CD14-positive monocyte (primary cell): ENCODE results near the gene AIFM3. TPM values are rescaled to one million over a fixed set of nuclear protein-coding genes. Genes with fewer than 3 reads are reported as not detected.

Experiments used
- DNase-seq, 3 donors: peaks; one replicate each; pipeline ENCODE4 v3.0.0-alpha.2; 2011 to 2022
- H2AFZ ChIP-seq: 2 replicates; pipeline ENCODE4 v1.6.0; 2012; ENCODE audit warnings: mild to moderate bottlenecking, low read depth, low read length, inconsistent platforms; ENCODE audit not compliant: insufficient read depth, poor library complexity, severe bottlenecking
- H3K27ac ChIP-seq, 2 donors: 1 replicate in 1 of 2; 2 replicates in 1 of 2; pipeline ENCODE4 v1.5.1; 2012 to 2013; ENCODE audit warnings: low read length in 2 of 2, control low read depth in 1 of 2, inconsistent platforms in 1 of 2, low read depth in 1 of 2, mild to moderate bottlenecking in 1 of 2
- H3K27me3 ChIP-seq, 2 donors: one replicate each; pipeline versions ENCODE4 v1.6.0 to v1.6.1; 2011 to 2013; ENCODE audit warnings: low read length in 2 of 2; ENCODE audit not compliant: control insufficient read depth in 2 of 2, insufficient read depth in 2 of 2
- H3K36me3 ChIP-seq, 2 donors: replicated peaks in 1 of 2; 1 replicate in 1 of 2; 2 replicates in 1 of 2; pipeline versions ENCODE4 v1.5.1 to v1.6.1; 2012 to 2013; ENCODE audit warnings: low read length in 2 of 2, control low read depth in 1 of 2, inconsistent platforms in 1 of 2, mild to moderate bottlenecking in 1 of 2; ENCODE audit not compliant: insufficient read depth in 2 of 2, control insufficient read depth in 1 of 2
- H3K4me1 ChIP-seq, 2 donors: 1 replicate in 1 of 2; 2 replicates in 1 of 2; pipeline versions ENCODE4 v1.5.1 to v1.6.1; 2012 to 2013; ENCODE audit warnings: low read length in 2 of 2, control low read depth in 1 of 2, inconsistent platforms in 1 of 2, mild to moderate bottlenecking in 1 of 2, moderate library complexity in 1 of 2; ENCODE audit not compliant: insufficient read depth in 2 of 2, control insufficient read depth in 1 of 2
- H3K4me2 ChIP-seq: replicated peaks from 2 replicates; pipeline ENCODE3; 2012; ENCODE audit warnings: low read length, moderate library complexity, mild to moderate bottlenecking; ENCODE audit not compliant: poor library complexity, severe bottlenecking; ENCODE audit errors: extremely low read depth
- H3K4me3 ChIP-seq, 3 experiments: fragments of 200-600 bp in 1 of 3; sonication (generic) in 1 of 3; replicated peaks in 1 of 3; 1 replicate in 2 of 3; 2 replicates in 1 of 3; pipeline ENCODE4 v1.5.1; 2011 to 2013; ENCODE audit warnings: low read length in 3 of 3, mild to moderate bottlenecking in 3 of 3, control low read depth in 2 of 3, low read depth in 2 of 3, inconsistent platforms in 1 of 3, moderate library complexity in 1 of 3
- H3K79me2 ChIP-seq: 2 replicates; pipeline ENCODE4 v1.6.0; 2012; ENCODE audit warnings: mild to moderate bottlenecking, control low read depth, inconsistent platforms, low read length, moderate library complexity; ENCODE audit not compliant: insufficient read depth
- H3K9ac ChIP-seq: 2 replicates; pipeline ENCODE4 v1.6.0; 2017; ENCODE audit warnings: low read length, mild to moderate bottlenecking; ENCODE audit not compliant: insufficient read depth, poor library complexity, severe bottlenecking
- H3K9me3 ChIP-seq, 2 donors: replicated peaks in 1 of 2; 1 replicate in 1 of 2; 2 replicates in 1 of 2; pipeline versions ENCODE4 v1.5.1 to v1.6.1; 2012 to 2013; ENCODE audit warnings: low read length in 2 of 2, control low read depth in 1 of 2; ENCODE audit not compliant: control insufficient read depth in 1 of 2, insufficient read depth in 1 of 2
- H4K20me1 ChIP-seq: 2 replicates; pipeline ENCODE4 v1.6.0; 2012; ENCODE audit warnings: mild to moderate bottlenecking, low read length, control low read depth, moderate library complexity; ENCODE audit not compliant: insufficient read depth
- H3K27ac Mint-ChIP-seq, 7 donors: one replicate each; pipeline ENCODE4 v1.8.0; 2020; ENCODE audit warnings: mild to moderate bottlenecking in 7 of 7, mixed read lengths in 7 of 7, moderate library complexity in 6 of 7, inconsistent platforms in 2 of 7
- H3K27me3 Mint-ChIP-seq, 3 donors: one replicate each; pipeline ENCODE4 v1.8.0; 2021 to 2022; ENCODE audit warnings: low read depth in 3 of 3, mild to moderate bottlenecking in 3 of 3, mixed read lengths in 3 of 3, moderate library complexity in 3 of 3, inconsistent platforms in 1 of 3
- H3K36me3 Mint-ChIP-seq, 2 donors: one replicate each; pipeline ENCODE4 v1.8.0; 2020; ENCODE audit warnings: mixed read lengths in 2 of 2, inconsistent platforms in 1 of 2, mild to moderate bottlenecking in 1 of 2
- H3K4me1 Mint-ChIP-seq: one replicate; pipeline ENCODE4 v1.8.0; 2020; ENCODE audit warnings: mild to moderate bottlenecking, mixed read lengths
- H3K4me3 Mint-ChIP-seq, 2 donors: one replicate each; pipeline ENCODE4 v1.8.0; 2020; ENCODE audit warnings: mild to moderate bottlenecking in 2 of 2, mixed read lengths in 2 of 2, moderate library complexity in 1 of 2
- H3K9me3 Mint-ChIP-seq, 7 donors: one replicate each; pipeline ENCODE4 v1.8.0; 2020 to 2022; ENCODE audit warnings: mixed read lengths in 7 of 7, mild to moderate bottlenecking in 6 of 7, moderate library complexity in 6 of 7, inconsistent platforms in 2 of 7
- WGBS: methylation state at CpG from one replicate; pipeline ENCODE4 v1.1.5; 2013; ENCODE audit warnings: missing lambda C conversion rate; ENCODE audit not compliant: insufficient coverage; 5-methylcytosine and 5-hydroxymethylcytosine counted together
- intact Hi-C, 2 donors: fragments of 100-400 bp; cut with micrococcal nuclease; formaldehyde crosslinking; loops; one replicate each; pipeline versions ENCODE4 v1.15.0 to v1.15.1; 2023
- polyA minus RNA-seq: library from RNA; depleted of rRNA, polyadenylated mRNA; stranded (reverse); fragments of >200 nt; gene quantifications from 2 replicates; pipeline ENCODE4 v1.2.3, GENCODE V29; 2012
- polyA plus RNA-seq, 3 donors: library from polyadenylated mRNA; depleted of rRNA in 1 of 3; unstranded in 2 of 3; stranded (reverse) in 1 of 3; fragments of 300-500 nt in 2 of 3; fragments of >200 nt in 1 of 3; fragmentation: Illumina TruSeq in 2 of 3; gene quantifications; 1 replicate in 2 of 3; 2 replicates in 1 of 3; pipeline ENCODE4 v1.2.3, GENCODE V29; 2012 to 2021
- total RNA-seq, 12 experiments: library from RNA in 1 of 12; stranded (reverse) in 1 of 12; fragments of 120-200 nt in 1 of 12; gene quantifications; one replicate each; pipeline ENCODE4 v1.2.4 and lab custom pipeline; 2013 to 2026; ENCODE audit warnings: mixed read lengths in 6 of 12, inconsistent platforms in 1 of 12
- TF ChIP-seq, protein P1 (sequence below): fragments of 200-600 bp; IDR thresholded peaks from one replicate; pipeline ENCODE4 v1.8.0; 2022; ENCODE audit warnings: antibody characterized with exemption, mild to moderate bottlenecking

Gene AIFM3, protein sequence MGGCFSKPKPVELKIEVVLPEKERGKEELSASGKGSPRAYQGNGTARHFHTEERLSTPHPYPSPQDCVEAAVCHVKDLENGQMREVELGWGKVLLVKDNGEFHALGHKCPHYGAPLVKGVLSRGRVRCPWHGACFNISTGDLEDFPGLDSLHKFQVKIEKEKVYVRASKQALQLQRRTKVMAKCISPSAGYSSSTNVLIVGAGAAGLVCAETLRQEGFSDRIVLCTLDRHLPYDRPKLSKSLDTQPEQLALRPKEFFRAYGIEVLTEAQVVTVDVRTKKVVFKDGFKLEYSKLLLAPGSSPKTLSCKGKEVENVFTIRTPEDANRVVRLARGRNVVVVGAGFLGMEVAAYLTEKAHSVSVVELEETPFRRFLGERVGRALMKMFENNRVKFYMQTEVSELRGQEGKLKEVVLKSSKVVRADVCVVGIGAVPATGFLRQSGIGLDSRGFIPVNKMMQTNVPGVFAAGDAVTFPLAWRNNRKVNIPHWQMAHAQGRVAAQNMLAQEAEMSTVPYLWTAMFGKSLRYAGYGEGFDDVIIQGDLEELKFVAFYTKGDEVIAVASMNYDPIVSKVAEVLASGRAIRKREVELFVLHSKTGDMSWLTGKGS
- total RNA-seq (2013): 31.4 TPM
- polyA plus RNA-seq: 10 to 100 TPM in 1 of 3 donors, 1 to 10 TPM in 2; 2.1 to 40.9 (median 2.3) TPM
- 9.8 and 10.9 TPM in 2 replicates for polyA minus RNA-seq
- total RNA-seq (lab: John Stamatoyannopoulos, UW): 1.3 to 15.6 (median 9.7) reads per million in 11 experiments

DNA sequence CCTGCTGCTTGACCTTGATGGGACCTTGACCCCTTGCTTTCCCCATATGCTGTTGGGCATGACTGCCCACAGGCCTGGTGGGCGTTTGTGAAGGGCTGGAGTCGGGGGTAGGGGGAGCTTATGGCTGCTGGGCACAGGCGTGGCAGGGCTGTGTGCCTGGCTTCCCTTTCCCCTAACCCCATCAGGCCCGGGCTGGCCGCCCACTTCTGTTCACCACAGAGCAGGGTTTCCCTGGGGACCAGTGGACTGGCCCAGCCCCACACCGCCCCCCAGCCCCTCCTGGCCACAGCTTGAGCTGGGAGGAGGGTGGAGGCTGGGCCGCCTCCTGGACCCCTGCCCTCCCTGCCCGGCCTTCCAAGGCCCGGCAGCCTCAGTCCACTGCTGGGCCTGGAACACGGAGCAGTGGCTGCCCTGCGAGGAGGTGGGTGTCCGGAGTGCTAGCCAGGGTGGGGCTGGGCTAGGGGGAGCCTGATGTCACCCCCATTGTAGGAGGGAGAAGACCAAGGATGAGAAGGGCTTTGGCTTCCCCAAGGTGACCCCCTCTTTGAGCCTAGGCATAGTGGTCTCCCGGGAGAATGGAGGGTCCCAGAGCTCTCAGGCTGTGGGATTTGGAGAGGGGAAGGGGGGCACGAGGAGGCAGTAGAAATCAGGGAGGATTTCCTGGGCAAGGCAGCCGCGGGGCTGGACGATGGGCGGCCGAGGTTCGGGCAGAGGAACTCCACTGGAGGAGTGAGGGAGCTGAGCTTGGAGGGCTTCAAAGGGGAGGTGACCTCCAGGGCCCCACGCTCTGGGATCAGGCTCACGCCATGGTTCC lies at the start of gene AIFM3:
TSS of gene AIFM3 (plus strand) at position 373 of the 814 bp plus-strand sequence. CDS start 690 bp downstream, outside the sequence.
- H3K4me1 ChIP-seq: peaks cover 61 to 70% of the 10 kb centered on the region in 2 donors
- peak within 1 kb of the TSS in 5 of 7 donors; percentile 80 to 91 (median 83) for H3K27ac Mint-ChIP-seq

More for the DNA sequence above, at the start of gene AIFM3:
- Histone ChIP-seq H3K4me2 (peak within 1 kb of the TSS; percentile 82), H4K20me1 (no peaks in the 10 kb centered on the region), H3K9ac (peak within 1 kb of the TSS; percentile 15), H3K36me3 (no peaks in the 10 kb centered on the region), H3K27me3 (peaks cover 3 to 16% of the 10 kb centered on the region in 2 donors), H3K4me3 (peak within 1 kb of the TSS in 2 of 3 experiments; percentile 3 to 68), H3K27ac (peak within 1 kb of the TSS; percentile 56 to 87), H3K9me3 (no peaks in the 10 kb centered on the region), H3K79me2 (no peaks in the 10 kb centered on the region), H2AFZ (peak within 1 kb of the TSS; percentile 26)
- TF ChIP-seq, protein P1, sequence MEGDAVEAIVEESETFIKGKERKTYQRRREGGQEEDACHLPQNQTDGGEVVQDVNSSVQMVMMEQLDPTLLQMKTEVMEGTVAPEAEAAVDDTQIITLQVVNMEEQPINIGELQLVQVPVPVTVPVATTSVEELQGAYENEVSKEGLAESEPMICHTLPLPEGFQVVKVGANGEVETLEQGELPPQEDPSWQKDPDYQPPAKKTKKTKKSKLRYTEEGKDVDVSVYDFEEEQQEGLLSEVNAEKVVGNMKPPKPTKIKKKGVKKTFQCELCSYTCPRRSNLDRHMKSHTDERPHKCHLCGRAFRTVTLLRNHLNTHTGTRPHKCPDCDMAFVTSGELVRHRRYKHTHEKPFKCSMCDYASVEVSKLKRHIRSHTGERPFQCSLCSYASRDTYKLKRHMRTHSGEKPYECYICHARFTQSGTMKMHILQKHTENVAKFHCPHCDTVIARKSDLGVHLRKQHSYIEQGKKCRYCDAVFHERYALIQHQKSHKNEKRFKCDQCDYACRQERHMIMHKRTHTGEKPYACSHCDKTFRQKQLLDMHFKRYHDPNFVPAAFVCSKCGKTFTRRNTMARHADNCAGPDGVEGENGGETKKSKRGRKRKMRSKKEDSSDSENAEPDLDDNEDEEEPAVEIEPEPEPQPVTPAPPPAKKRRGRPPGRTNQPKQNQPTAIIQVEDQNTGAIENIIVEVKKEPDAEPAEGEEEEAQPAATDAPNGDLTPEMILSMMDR: no peak
- Mint-ChIP-seq H3K4me3 (peak within 1 kb of the TSS; percentile 56 to 76), H3K9me3 (peaks cover 0 to 9% (median 0%) of the 10 kb centered on the region in 7 donors), H3K4me1 (peaks cover 64% of the 10 kb centered on the region), H3K36me3 (peaks cover 11 to 12% of the 10 kb centered on the region in 2 donors), H3K27me3 (peaks cover 18 to 29% (median 26%) of the 10 kb centered on the region in 3 donors)
- intact Hi-C loops: loop anchor here in 1 of 2 donors (10.0 kb wide), 1 partner anchor 58 kb away; no protein-coding TSS in a partner anchor
- WGBS: 82% methylated on average over 15 of the region's 22 CpGs
- no peak for DNase-seq
